IMR-90 (cell line): ENCODE results near the gene IFI27L2.

ENCODE experiments used
- BHLHE40 ChIP-seq: fragments of 150-350 bp; IDR thresholded peaks from 2 replicates; pipeline ENCODE4 v1.6.1; 2016; ENCODE audit warnings: mild to moderate bottlenecking, low read depth, low read length
- FOS ChIP-seq: fragments of 150-350 bp; IDR thresholded peaks from 2 replicates; pipeline ENCODE4 v1.6.1; 2016; ENCODE audit warnings: low read depth, low read length
- POLR2A ChIP-seq: IDR thresholded peaks from 2 replicates; pipeline ENCODE4 v1.6.1; 2012; ENCODE audit warnings: mild to moderate bottlenecking, low read depth, low read length
- TF ChIP-seq, protein P1 (sequence below): conservative IDR thresholded peaks from 2 replicates; pipeline ENCODE4 v1.5.1; 2012; ENCODE audit warnings: mild to moderate bottlenecking, low read depth, low read length, improper control_type of control experiment

DNA sequence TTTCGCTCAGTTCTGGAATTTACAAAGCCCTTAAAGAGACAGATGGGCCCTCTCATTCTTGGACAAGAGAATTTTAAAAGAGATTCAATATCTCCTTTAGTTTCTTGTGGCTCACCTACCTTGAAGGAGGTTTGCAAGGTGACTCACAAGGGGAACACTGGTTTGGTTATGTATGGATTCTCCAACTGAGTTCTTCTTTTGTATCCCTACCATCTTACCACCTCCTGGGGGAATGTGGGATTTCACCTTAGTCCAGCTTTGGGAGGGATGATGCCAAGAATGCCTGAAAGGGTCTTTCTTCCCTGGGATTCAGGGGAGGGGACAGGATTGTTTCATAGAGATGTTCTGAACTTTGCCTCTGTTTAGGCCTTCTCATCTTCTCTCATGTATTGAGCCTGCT, 48.4 kb upstream of the IFI27L2 start:
- TF ChIP-seq, protein P1, sequence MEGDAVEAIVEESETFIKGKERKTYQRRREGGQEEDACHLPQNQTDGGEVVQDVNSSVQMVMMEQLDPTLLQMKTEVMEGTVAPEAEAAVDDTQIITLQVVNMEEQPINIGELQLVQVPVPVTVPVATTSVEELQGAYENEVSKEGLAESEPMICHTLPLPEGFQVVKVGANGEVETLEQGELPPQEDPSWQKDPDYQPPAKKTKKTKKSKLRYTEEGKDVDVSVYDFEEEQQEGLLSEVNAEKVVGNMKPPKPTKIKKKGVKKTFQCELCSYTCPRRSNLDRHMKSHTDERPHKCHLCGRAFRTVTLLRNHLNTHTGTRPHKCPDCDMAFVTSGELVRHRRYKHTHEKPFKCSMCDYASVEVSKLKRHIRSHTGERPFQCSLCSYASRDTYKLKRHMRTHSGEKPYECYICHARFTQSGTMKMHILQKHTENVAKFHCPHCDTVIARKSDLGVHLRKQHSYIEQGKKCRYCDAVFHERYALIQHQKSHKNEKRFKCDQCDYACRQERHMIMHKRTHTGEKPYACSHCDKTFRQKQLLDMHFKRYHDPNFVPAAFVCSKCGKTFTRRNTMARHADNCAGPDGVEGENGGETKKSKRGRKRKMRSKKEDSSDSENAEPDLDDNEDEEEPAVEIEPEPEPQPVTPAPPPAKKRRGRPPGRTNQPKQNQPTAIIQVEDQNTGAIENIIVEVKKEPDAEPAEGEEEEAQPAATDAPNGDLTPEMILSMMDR, result no peak
- TF ChIP-seq POLR2A (no peak), BHLHE40 (no peak), FOS (no peak)
